Lower leg skin (tissue), 4 donors: Measurements from ENCODE around the gene KMO. TPM values are rescaled to one million over a fixed set of nuclear protein-coding genes. Genes with fewer than 3 reads are reported as not detected.

Experiments
- DNase-seq, 2 donors: peaks; one replicate each; pipeline ENCODE4 v3.0.0-alpha.2; 2019; ENCODE audit warnings: low spot score in 2 of 2
- H3K4me3 ChIP-seq: fragments of 200-600 bp; sonication (generic); 2 replicates; pipeline ENCODE4 v1.5.1; 2017; ENCODE audit warnings: mild to moderate bottlenecking, low read depth; ENCODE audit not compliant: poor library complexity, severe bottlenecking
- POLR2A ChIP-seq, 2 donors: fragments of 450-650 bp; IDR thresholded peaks; one replicate each; pipeline ENCODE4 v1.6.1; 2016 to 2017; ENCODE audit warnings: antibody characterized with exemption in 2 of 2, mild to moderate bottlenecking in 1 of 2, moderate library complexity in 1 of 2
- WGBS, 2 donors: methylation state at CpG; one replicate each; pipeline ENCODE4 v1.1.5; 2018; 5-methylcytosine and 5-hydroxymethylcytosine counted together
- intact Hi-C: fragments of 100-400 bp; cut with DNase I; formaldehyde crosslinking; loops from one replicate; pipeline ENCODE4 v1.15.0; 2023; ENCODE audit warnings: low total_unique reads
- total RNA-seq, 4 donors: library from RNA; depleted of rRNA; stranded (reverse); fragments of >200 nt; gene quantifications; one replicate each; pipeline ENCODE4 v1.1.0, GENCODE V29; 2016
- TF ChIP-seq, protein P1 (sequence below), 3 donors: fragments of 450-650 bp; IDR thresholded peaks; one replicate each; pipeline ENCODE4 v1.5.1; 2016; ENCODE audit warnings: antibody characterized with exemption in 3 of 3, mild to moderate bottlenecking in 3 of 3, moderate library complexity in 2 of 3

Gene KMO
- total RNA-seq, 4 donors from 2014 or later, result 0.13 to 0.51 (median 0.15) TPM; not detected in 1

- intact Hi-C loops, result no loop called here
- WGBS, 2 donors, result 64 to 66% methylated on average over 2 of the region's 2 CpGs
- TF ChIP-seq, protein P1, sequence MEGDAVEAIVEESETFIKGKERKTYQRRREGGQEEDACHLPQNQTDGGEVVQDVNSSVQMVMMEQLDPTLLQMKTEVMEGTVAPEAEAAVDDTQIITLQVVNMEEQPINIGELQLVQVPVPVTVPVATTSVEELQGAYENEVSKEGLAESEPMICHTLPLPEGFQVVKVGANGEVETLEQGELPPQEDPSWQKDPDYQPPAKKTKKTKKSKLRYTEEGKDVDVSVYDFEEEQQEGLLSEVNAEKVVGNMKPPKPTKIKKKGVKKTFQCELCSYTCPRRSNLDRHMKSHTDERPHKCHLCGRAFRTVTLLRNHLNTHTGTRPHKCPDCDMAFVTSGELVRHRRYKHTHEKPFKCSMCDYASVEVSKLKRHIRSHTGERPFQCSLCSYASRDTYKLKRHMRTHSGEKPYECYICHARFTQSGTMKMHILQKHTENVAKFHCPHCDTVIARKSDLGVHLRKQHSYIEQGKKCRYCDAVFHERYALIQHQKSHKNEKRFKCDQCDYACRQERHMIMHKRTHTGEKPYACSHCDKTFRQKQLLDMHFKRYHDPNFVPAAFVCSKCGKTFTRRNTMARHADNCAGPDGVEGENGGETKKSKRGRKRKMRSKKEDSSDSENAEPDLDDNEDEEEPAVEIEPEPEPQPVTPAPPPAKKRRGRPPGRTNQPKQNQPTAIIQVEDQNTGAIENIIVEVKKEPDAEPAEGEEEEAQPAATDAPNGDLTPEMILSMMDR (IDR thresholded peaks at IDR 0.05), result no peak
- no peak for TF ChIP-seq POLR2A (IDR thresholded peaks at IDR 0.05)
- no peak for DNase-seq
- H3K4me3 ChIP-seq, result no peak overlapping the region
Measured at GRCh38 chr1:241600496-241600901, 68.3 kb downstream of the KMO start.

GRCh38 chr1:241603731-241604245 is 71.6 kb downstream of the KMO start:
- no peak for TF ChIP-seq POLR2A (IDR thresholded peaks at IDR 0.05)
- TF ChIP-seq, protein P1 (IDR thresholded peaks at IDR 0.05), result no peak
- 56 to 64% methylated on average over 3 of the region's 3 CpGs for WGBS, 2 donors
- DNase-seq, result no peak
- no peak overlapping the region for H3K4me3 ChIP-seq
- intact Hi-C loops, result no loop called here

- 77 to 83% methylated on average over 9 of the region's 9 CpGs for WGBS, 2 donors
- H3K4me3 ChIP-seq, result no peak overlapping the region
- no peak for DNase-seq
- no peak for TF ChIP-seq POLR2A (IDR thresholded peaks at IDR 0.05)
- TF ChIP-seq, protein P1 (IDR thresholded peaks at IDR 0.05), result no peak
- intact Hi-C loops, result no loop called here
Measured at GRCh38 chr1:241605146-241605805, 73.1 kb downstream of the KMO start.

DNA sequence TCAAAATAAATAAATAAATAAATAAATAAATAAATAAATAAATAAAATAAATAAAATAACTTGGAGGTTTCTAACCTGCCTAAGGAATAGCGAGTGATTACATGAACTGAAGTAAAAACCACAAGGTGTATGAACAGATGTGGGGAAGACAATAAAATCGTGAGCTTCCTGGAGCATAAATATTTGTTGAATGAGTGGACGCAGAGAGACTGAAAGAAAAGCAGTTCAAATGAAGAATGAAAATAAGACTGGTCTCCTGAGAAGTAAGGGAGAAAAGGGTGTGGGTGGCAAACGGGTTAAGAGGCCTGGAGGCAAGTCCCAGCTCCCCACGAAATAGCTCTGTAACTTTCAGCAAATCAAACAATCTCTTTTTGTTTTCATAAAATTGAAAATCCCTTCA is 74.4 kb downstream of the KMO start:
- DNase-seq, result no peak
- TF ChIP-seq POLR2A (IDR thresholded peaks at IDR 0.05), result no peak
- 64 to 66% methylated on average over 5 of the region's 5 CpGs for WGBS, 2 donors
- H3K4me3 ChIP-seq, result no peak overlapping the region
- intact Hi-C loops, result no loop called here

DNA sequence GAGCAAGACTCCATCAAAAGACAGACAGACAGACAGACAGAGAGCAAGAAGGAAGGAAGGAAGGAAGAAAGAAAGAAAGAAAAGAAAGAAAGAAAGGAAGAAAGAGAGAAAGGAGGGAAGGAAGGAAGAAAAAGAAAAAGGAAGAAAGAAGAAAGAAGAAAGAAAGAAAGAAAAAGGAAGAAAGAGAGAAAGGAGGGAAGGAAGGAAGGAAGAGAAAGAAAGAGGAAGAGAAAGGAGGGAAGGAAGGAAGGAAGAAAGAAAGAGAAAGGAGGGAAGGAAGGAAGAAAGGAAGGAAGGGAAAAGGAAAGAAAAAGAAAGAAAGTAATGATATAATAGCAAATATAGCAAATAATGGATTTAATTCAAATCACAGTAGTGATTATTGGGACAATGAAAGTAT is 75.3 kb downstream of the KMO start:
- DNase-seq, result no peak
- TF ChIP-seq, protein P1 (IDR thresholded peaks at IDR 0.05), result no peak
- TF ChIP-seq POLR2A (IDR thresholded peaks at IDR 0.05), result no peak
- intact Hi-C loops, result no loop called here
- no peak overlapping the region for H3K4me3 ChIP-seq

DNA sequence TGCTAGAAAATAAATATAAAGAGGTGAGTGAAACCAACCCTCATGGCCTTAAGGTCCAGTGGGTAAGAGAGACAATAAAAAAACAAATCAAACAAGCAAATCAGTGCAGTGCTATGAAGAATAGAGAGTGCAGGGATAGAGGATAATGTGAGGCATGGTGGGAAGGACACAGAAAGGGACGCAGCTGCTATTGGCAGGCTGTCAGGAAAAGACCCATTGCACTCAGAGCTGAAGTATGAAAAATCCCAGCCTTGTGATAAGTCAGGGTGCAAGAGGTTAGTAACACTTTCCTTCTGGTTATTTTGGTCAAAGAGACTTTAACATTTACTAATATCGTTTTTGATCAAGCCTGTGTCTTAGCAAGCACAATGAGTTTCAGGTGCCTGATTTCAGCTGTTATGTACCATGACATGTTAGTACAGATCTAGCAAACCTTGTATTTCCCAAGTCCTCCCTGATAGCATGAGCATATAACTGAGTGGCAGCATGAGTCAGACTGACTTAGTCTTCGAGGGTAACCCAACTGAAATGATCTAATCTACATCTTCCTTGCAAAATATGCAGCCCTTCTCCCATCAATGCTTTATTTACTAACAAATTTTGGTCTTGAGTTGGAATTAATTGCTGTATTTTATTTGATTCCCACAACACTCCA is 76.3 kb downstream of the KMO start:
- WGBS, 2 donors, result 33 to 37% methylated on average over 3 of the region's 3 CpGs
- intact Hi-C loops, result no loop called here
- H3K4me3 ChIP-seq, result no peak overlapping the region
- DNase-seq, result no peak
- no peak for TF ChIP-seq POLR2A (IDR thresholded peaks at IDR 0.05)
- TF ChIP-seq, protein P1 (IDR thresholded peaks at IDR 0.05), result no peak
